ENCODE measurements around the gene EGFR. TPM values are rescaled to one million over a fixed set of nuclear protein-coding genes. Genes with fewer than 3 reads are reported as not detected.

The EGFR gene
- polyA plus RNA-seq, 1 donor from 2014 or later, result 0.22 TPM

GRCh38 chr7:54992871-54993475, 25.8 kb upstream of the EGFR start:
- Histone ChIP-seq H3F3A (ENCODE audit: insufficient read depth, low read length, poor library complexity, severe bottlenecking) (no peaks in the 10 kb centered on the region), H3K9me2 (ENCODE audit: insufficient read depth, low read length) (no peaks in the 10 kb centered on the region), H3K4me2 (ENCODE audit: low read length) (no peak overlapping the region), H3K27me3 (ENCODE audit: insufficient read depth, low read depth, low read length) (no peaks in the 10 kb centered on the region), H4K20me1 (ENCODE audit: insufficient read depth) (no peaks in the 10 kb centered on the region), H3K36me3 (ENCODE audit: insufficient read depth, low read length) (no peaks in the 10 kb centered on the region), H3K79me2 (replicated peaks; ENCODE audit: insufficient read depth, low read length) (no peaks in the 10 kb centered on the region), H3K27ac (ENCODE audit: low read length) (no peak overlapping the region), H3K9ac (ENCODE audit: low read length) (no peak overlapping the region), H3K4me3 (ENCODE audit: low read length) (no peak overlapping the region), H3K9me3 (ENCODE audit: low read length) (no peaks in the 10 kb centered on the region), H2AFZ (ENCODE audit: low read depth, low read length) (no peak overlapping the region)
- TF ChIP-seq SMC3 (conservative IDR thresholded peaks at IDR 0.05; ENCODE audit: poor library complexity) (no peak), RAD21 (conservative IDR thresholded peaks at IDR 0.05) (no peak), TAF1 (IDR thresholded peaks at IDR 0.05; ENCODE audit: low read depth) (no peak), CTCF (IDR thresholded peaks at IDR 0.05; ENCODE audit: poor library complexity, severe bottlenecking) (no peak), EP300 (conservative IDR thresholded peaks at IDR 0.05; ENCODE audit: poor library complexity, severe bottlenecking) (no peak), POLR2AphosphoS5 (IDR thresholded peaks at IDR 0.05) (no peak)

DNA sequence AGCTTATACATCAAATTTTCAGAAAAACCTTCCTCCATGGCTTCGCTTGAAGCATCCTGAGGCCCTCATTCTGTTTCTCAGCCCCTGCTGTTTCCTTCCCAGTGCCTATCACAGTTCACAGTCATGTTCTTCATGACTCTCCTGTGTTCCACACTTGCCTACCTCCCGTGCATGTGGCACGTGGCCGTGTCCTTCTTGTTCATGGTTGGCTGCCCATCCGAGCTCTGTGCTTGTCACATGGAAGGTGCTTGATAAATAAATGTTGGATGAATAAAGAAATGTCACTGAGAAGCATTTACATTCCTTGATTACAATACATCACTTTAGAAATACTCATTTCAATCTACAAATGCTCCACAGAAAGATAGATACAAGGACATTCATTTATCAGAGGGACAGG, 23.7 kb upstream of the EGFR start:
- Histone ChIP-seq H3K9me2 (ENCODE audit: insufficient read depth, low read length) (no peaks in the 10 kb centered on the region), H3K79me2 (replicated peaks; ENCODE audit: insufficient read depth, low read length) (no peaks in the 10 kb centered on the region), H3F3A (ENCODE audit: insufficient read depth, low read length, poor library complexity, severe bottlenecking) (no peaks in the 10 kb centered on the region), H3K36me3 (ENCODE audit: insufficient read depth, low read length) (no peaks in the 10 kb centered on the region), H3K4me2 (ENCODE audit: low read length) (no peak overlapping the region), H3K27ac (ENCODE audit: low read length) (no peak overlapping the region), H3K4me3 (ENCODE audit: low read length) (no peak overlapping the region), H4K20me1 (ENCODE audit: insufficient read depth) (no peaks in the 10 kb centered on the region), H3K9me3 (ENCODE audit: low read length) (no peaks in the 10 kb centered on the region), H3K27me3 (ENCODE audit: insufficient read depth, low read depth, low read length) (no peaks in the 10 kb centered on the region), H3K9ac (ENCODE audit: low read length) (no peak overlapping the region), H2AFZ (ENCODE audit: low read depth, low read length) (no peak overlapping the region)
- no peak for TF ChIP-seq EP300 (conservative IDR thresholded peaks at IDR 0.05; ENCODE audit: poor library complexity, severe bottlenecking)
- TF ChIP-seq SMC3 (conservative IDR thresholded peaks at IDR 0.05; ENCODE audit: poor library complexity), result no peak
- no peak for TF ChIP-seq POLR2AphosphoS5 (IDR thresholded peaks at IDR 0.05)
- no peak for TF ChIP-seq RAD21 (conservative IDR thresholded peaks at IDR 0.05)
- no peak for TF ChIP-seq MXI1 (conservative IDR thresholded peaks at IDR 0.05; ENCODE audit: poor library complexity, severe bottlenecking)
- TF ChIP-seq TAF1 (IDR thresholded peaks at IDR 0.05; ENCODE audit: low read depth), result no peak
- no peak for TF ChIP-seq CTCF (IDR thresholded peaks at IDR 0.05; ENCODE audit: poor library complexity, severe bottlenecking)

- no peak overlapping the region for H3K4me3 ChIP-seq (ENCODE audit: low read length)
- H3K27me3 ChIP-seq (ENCODE audit: insufficient read depth, low read depth, low read length), result no peaks in the 10 kb centered on the region
- no peak overlapping the region for H3K4me2 ChIP-seq (ENCODE audit: low read length)
- no peaks in the 10 kb centered on the region for H3K79me2 ChIP-seq (replicated peaks; ENCODE audit: insufficient read depth, low read length)
- no peaks in the 10 kb centered on the region for H3K36me3 ChIP-seq (ENCODE audit: insufficient read depth, low read length)
- no peak overlapping the region for H2AFZ ChIP-seq (ENCODE audit: low read depth, low read length)
- no peaks in the 10 kb centered on the region for H3K9me2 ChIP-seq (ENCODE audit: insufficient read depth, low read length)
- H3K9me3 ChIP-seq (ENCODE audit: low read length), result no peaks in the 10 kb centered on the region
- no peak overlapping the region for H3K9ac ChIP-seq (ENCODE audit: low read length)
- no peak overlapping the region for H3K27ac ChIP-seq (ENCODE audit: low read length)
- TF ChIP-seq, protein P1, sequence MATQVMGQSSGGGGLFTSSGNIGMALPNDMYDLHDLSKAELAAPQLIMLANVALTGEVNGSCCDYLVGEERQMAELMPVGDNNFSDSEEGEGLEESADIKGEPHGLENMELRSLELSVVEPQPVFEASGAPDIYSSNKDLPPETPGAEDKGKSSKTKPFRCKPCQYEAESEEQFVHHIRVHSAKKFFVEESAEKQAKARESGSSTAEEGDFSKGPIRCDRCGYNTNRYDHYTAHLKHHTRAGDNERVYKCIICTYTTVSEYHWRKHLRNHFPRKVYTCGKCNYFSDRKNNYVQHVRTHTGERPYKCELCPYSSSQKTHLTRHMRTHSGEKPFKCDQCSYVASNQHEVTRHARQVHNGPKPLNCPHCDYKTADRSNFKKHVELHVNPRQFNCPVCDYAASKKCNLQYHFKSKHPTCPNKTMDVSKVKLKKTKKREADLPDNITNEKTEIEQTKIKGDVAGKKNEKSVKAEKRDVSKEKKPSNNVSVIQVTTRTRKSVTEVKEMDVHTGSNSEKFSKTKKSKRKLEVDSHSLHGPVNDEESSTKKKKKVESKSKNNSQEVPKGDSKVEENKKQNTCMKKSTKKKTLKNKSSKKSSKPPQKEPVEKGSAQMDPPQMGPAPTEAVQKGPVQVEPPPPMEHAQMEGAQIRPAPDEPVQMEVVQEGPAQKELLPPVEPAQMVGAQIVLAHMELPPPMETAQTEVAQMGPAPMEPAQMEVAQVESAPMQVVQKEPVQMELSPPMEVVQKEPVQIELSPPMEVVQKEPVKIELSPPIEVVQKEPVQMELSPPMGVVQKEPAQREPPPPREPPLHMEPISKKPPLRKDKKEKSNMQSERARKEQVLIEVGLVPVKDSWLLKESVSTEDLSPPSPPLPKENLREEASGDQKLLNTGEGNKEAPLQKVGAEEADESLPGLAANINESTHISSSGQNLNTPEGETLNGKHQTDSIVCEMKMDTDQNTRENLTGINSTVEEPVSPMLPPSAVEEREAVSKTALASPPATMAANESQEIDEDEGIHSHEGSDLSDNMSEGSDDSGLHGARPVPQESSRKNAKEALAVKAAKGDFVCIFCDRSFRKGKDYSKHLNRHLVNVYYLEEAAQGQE (IDR thresholded peaks at IDR 0.05; ENCODE audit: borderline replicate concordance), result no peak
- TF ChIP-seq SMC3 (conservative IDR thresholded peaks at IDR 0.05; ENCODE audit: poor library complexity), result no peak
- no peak for TF ChIP-seq TAF1 (IDR thresholded peaks at IDR 0.05; ENCODE audit: low read depth)
- TF ChIP-seq POLR2AphosphoS5 (IDR thresholded peaks at IDR 0.05), result no peak
- no peak for TF ChIP-seq EP300 (conservative IDR thresholded peaks at IDR 0.05; ENCODE audit: poor library complexity, severe bottlenecking)
- TF ChIP-seq CTCF (IDR thresholded peaks at IDR 0.05; ENCODE audit: poor library complexity, severe bottlenecking), result no peak
- H3F3A ChIP-seq (ENCODE audit: insufficient read depth, low read length, poor library complexity, severe bottlenecking), result no peaks in the 10 kb centered on the region
- H4K20me1 ChIP-seq (ENCODE audit: insufficient read depth), result no peaks in the 10 kb centered on the region
These were observed 23.0 kb upstream of the EGFR start for GRCh38 chr7:54995610-54996363.

Data from neural cell (in vitro differentiated cells).